BJ (cell line): Measurements from ENCODE around the gene MEGF9. TPM values are rescaled to one million over a fixed set of nuclear protein-coding genes. Genes with fewer than 3 reads are reported as not detected.

ENCODE experiments used
- CTCF ChIA-PET: fragments of 350-600 bp; formaldehyde crosslinking; extraction: SDS; loops from one replicate; lab custom pipeline; 2021; ENCODE audit warnings: antibody characterized with exemption, inconsistent platforms; lab: Yijun Ruan, JAX
- POLR2A ChIA-PET: fragments of 300-600 bp; sonication (Branson Sonifier 250); formaldehyde crosslinking; extraction: SDS; loops from one replicate; lab custom pipeline; 2021; ENCODE audit warnings: antibody characterized with exemption; lab: Charles Lee
- DNase-seq: peaks from one replicate; pipeline ENCODE4 v3.0.0-alpha.2; 2011; ENCODE audit warnings: low read depth
- H3K27me3 ChIP-seq: 2 replicates; pipeline ENCODE4 v1.6.0; 2011; ENCODE audit warnings: low read length; ENCODE audit not compliant: control insufficient read depth, insufficient read depth
- H3K36me3 ChIP-seq: 2 replicates; pipeline ENCODE4 v1.5.1; 2011; ENCODE audit warnings: low read length; ENCODE audit not compliant: control insufficient read depth, insufficient read depth
- H3K4me3 ChIP-seq: 2 replicates; pipeline ENCODE4 v1.5.1; 2011; ENCODE audit warnings: low read depth, mild to moderate bottlenecking, control low read depth, low read length
- CTCF ChIP-seq: IDR thresholded peaks from 2 replicates; pipeline ENCODE4 v1.5.1; 2011; ENCODE audit warnings: low read depth, mild to moderate bottlenecking, control low read depth, inconsistent platforms, low read length, moderate library complexity; ENCODE audit not compliant: insufficient read depth
- polyA plus RNA-seq: library from polyadenylated mRNA; depleted of rRNA; stranded (reverse); fragments of >200 nt; gene quantifications from 2 replicates; pipeline ENCODE4 v1.2.3, GENCODE V29; 2011

The MEGF9 gene
- polyA plus RNA-seq, 1 experiment: 1.1 TPM

DNA sequence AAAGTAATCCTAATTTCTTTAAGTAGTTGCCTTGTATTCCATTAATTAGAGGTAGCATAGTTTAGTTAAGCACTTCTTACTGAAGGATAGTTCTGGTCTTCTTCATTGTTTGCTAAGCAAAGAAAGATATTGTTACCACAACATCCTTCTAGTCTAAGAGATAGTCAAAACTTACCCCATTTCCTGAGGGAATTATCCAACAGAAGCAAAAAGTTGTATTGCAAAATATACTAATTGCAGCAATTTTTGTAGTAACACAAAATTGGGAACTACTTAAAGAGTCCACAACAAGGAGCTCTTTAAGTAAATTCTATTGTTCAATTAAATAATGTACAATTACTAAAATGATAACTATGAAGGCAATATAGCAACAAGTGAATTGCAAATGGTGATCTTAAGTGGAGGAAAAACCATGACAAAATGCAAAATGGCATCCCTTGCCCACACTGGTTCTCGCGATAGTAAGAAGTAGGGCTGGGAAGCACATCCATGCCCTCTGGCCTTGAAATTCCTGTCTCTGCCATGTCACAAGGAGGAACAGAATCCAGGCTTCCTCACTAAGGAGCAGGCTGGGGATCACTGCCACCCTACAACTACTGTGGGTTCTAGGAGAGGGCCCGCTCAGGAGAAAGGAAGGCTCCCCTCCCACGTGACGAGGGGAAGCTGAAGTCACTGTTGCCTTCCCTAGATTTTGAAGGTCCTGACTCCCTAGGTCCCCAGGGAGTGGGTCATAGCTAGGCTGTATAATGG is 23.3 kb upstream of the MEGF9 start:
- DNase-seq: no peak
- no peak overlapping the region for H3K4me3 ChIP-seq
- no peaks in the 10 kb centered on the region for H3K36me3 ChIP-seq
- POLR2A ChIA-PET: no interaction called here
- CTCF ChIA-PET: no interaction called here
- TF ChIP-seq CTCF: no peak
- no peaks in the 10 kb centered on the region for H3K27me3 ChIP-seq

- TF ChIP-seq CTCF: no peak
- no peaks in the 10 kb centered on the region for H3K36me3 ChIP-seq
- H3K4me3 ChIP-seq: no peak overlapping the region
- ChIA-PET POLR2A (no interaction called here), CTCF (interaction anchor here (0.9 to 2.2 kb wide), 2 partner anchors 8 to 117 kb away, joined by 3 to 5 read pairs; no protein-coding TSS in a partner anchor)
- H3K27me3 ChIP-seq: no peaks in the 10 kb centered on the region
- DNase-seq: no peak
These were observed 22.6 kb upstream of the MEGF9 start for GRCh38 chr9:120736881-120737280.

GRCh38 chr9:120735415-120736126 is 21.3 kb upstream of the MEGF9 start:
- Histone ChIP-seq H3K27me3 (no peaks in the 10 kb centered on the region), H3K4me3 (no peak overlapping the region), H3K36me3 (no peaks in the 10 kb centered on the region)
- CTCF ChIA-PET: interaction anchor here (0.6 to 2.2 kb wide), 5 partner anchors 9 to 463 kb away, joined by 3 to 6 read pairs (median 4); no protein-coding TSS in a partner anchor
- POLR2A ChIA-PET: interaction anchor here (0.6 kb wide), 1 partner anchor 20 kb away, joined by 4 read pairs; no protein-coding TSS in a partner anchor
- TF ChIP-seq CTCF: no peak
- no peak for DNase-seq

DNA sequence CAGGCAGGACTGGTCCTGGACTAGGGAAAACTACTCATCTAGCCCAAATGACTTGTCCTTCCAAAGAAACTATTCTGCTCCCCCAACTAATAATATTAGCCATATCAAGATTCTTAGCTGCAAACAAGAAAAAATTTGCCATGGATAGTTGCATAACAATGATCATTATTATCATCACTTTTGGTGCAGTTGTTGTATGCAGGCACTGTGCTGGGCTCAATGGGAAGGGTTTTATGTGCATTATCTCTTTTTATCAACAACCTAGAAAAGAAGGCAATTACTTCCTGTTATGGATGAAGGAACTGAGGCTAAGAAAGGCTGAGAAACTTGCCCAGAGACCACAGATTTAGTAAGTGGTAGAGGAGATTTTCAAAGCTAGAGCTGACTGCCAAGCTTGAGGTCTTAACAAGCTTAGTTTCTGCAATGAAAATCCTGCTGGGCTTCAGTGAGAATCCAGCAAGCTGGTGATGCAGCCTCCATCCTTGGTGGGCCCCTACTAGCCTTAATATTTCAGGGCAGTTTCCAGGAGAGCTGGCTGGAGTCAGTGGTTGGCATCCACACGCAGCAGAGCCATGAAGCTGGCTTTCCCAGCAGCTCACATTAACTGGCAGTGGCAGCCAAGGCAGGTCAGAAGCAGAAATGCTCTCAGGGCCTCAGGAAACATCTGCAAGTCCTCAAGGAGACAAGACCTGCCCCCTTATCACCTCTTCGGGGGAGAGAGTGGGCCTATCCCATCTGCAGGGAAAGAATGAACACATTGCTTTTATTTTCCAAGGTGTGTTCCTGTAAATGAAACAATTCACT is 20.5 kb upstream of the MEGF9 start:
- H3K36me3 ChIP-seq: no peaks in the 10 kb centered on the region
- no peak for TF ChIP-seq CTCF
- CTCF ChIA-PET: interaction anchor here (1.4 to 2.2 kb wide), 3 partner anchors 10 to 325 kb away, joined by 4 to 6 read pairs (median 5); no protein-coding TSS in a partner anchor
- no peaks in the 10 kb centered on the region for H3K27me3 ChIP-seq
- no peak for DNase-seq
- POLR2A ChIA-PET: no interaction called here
- H3K4me3 ChIP-seq: no peak overlapping the region
